ENCODE data around the gene WT1.
"Not testable (repeated sequence)": the region's sequence is repeated elsewhere in the genome, so short reads cannot be mapped to it uniquely, and the experiment has no call there.

WT1 gene
- 0 to 0.27 (median 0) reads per million in 4 donors for total RNA-seq

- DNase-seq, result no peak
These were observed at the start of gene WT1 for GRCh38 chr11:32435511-32435941. TSS of gene WT1 (minus strand) at chr11:32435539.

GRCh38 chr11:32479291-32479690 is 44.0 kb upstream of the WT1 start:
- no peak for DNase-seq

- no peak for DNase-seq
These were observed 43.0 kb upstream of the WT1 start for GRCh38 chr11:32478277-32478731.

- no peak for DNase-seq
These were observed 38.1 kb upstream of the WT1 start for GRCh38 chr11:32473282-32473909.

GRCh38 chr11:32472226-32472625 is 36.9 kb upstream of the WT1 start:
- no peak for DNase-seq

- DNase-seq, result not testable (repeated sequence)
These were observed 36.2 kb upstream of the WT1 start for GRCh38 chr11:32471544-32471943.

- DNase-seq, result no peak
These were observed 34.5 kb upstream of the WT1 start for GRCh38 chr11:32469791-32470190.

- DNase-seq, result no peak
These were observed 31.1 kb upstream of the WT1 start for GRCh38 chr11:32466279-32466915.

GRCh38 chr11:32464078-32464477 is 28.7 kb upstream of the WT1 start:
- no peak for DNase-seq

- DNase-seq, result no peak
These were observed 26.8 kb upstream of the WT1 start for GRCh38 chr11:32462011-32462690.

- no peak for DNase-seq
These were observed 21.5 kb upstream of the WT1 start for GRCh38 chr11:32456864-32457263.

GRCh38 chr11:32454993-32455392 is 19.7 kb upstream of the WT1 start:
- DNase-seq, result no peak

GRCh38 chr11:32451808-32452207 is 16.5 kb upstream of the WT1 start:
- no peak for DNase-seq

GRCh38 chr11:32450372-32450771 is 15.0 kb upstream of the WT1 start:
- DNase-seq, result no peak

GRCh38 chr11:32448232-32448631 is 12.9 kb upstream of the WT1 start:
- no peak for DNase-seq

- no peak for DNase-seq
These were observed 11.9 kb upstream of the WT1 start for GRCh38 chr11:32447252-32447651.

- DNase-seq, result no peak
These were observed 10.9 kb upstream of the WT1 start for GRCh38 chr11:32446227-32446626.

- no peak for DNase-seq
These were observed 8.8 kb upstream of the WT1 start for GRCh38 chr11:32444186-32444585.

- DNase-seq, result no peak
These were observed 5.6 kb upstream of the WT1 start for GRCh38 chr11:32440916-32441315.

- DNase-seq, result no peak
These were observed 5.1 kb upstream of the WT1 start for GRCh38 chr11:32440312-32440908.

- no peak for DNase-seq
These were observed 4.3 kb upstream of the WT1 start for GRCh38 chr11:32439501-32440210.

GRCh38 chr11:32438866-32439489 is 3.6 kb upstream of the WT1 start:
- no peak for DNase-seq

All from T-helper 1 cell (primary cell).